ENCODE measurements around the gene ADAMTSL4. TPM values are rescaled to one million over a fixed set of nuclear protein-coding genes. Genes with fewer than 3 reads are reported as not detected.

Gene ADAMTSL4
- total and polyA plus RNA-seq, 2 of the 8 experiments (the other 6 are each of a cell fraction or from before 2014, with no cell fraction given), result 4.2 to 5.4 TPM

DNA sequence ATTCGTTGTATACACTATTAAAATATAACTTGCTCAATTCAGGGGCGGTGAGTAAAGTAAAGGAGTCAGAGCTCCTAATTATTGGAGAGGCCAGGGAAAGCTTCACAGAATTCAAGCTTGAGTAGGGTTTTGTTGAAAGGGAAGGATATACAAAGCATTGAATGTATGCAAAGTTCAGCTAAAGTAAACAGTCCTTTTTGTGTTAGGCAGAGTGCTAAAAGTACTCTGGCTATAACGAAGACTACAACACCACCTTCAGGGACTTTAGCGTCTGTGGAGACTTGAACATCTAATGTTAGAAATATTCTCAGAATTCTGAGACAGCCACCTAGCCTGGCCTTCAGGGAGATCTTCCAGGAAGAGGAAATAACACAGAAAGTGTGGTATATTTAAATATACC, 32.6 kb upstream of the ADAMTSL4 start:
- H4K5ac ChIP-seq (ENCODE audit: insufficient read length, low read depth, low read length), result no peak overlapping the region
- FAIRE-seq, result no peak
- H3K14ac ChIP-seq (ENCODE audit: insufficient read length), result no peak overlapping the region
- no peak overlapping the region for H3K18ac ChIP-seq (ENCODE audit: extremely low read depth, low read length)
- no peak for DNase-seq (ENCODE audit: low read depth in 1 of 2, low spot score in 2 of 2)
- no peak overlapping the region for H3K56ac ChIP-seq (replicated peaks; ENCODE audit: insufficient read length, low read depth, low read length)
- 62% methylated on average over 4 of the region's 4 CpGs; no CpG with 5 or more reads in 1 of the 2 experiments for WGBS, 2 experiments (ENCODE audit: extremely low coverage in 1 of 2, insufficient coverage in 1 of 2, insufficient read length in 1 of 2, insufficient replicate concordance in 2 of 2, low coverage in 1 of 2, low lambda C conversion rate in 2 of 2, missing lambda C conversion rate in 1 of 2)
- H3K4ac ChIP-seq (replicated peaks; ENCODE audit: insufficient read length, low read depth, low read length), result no peak overlapping the region
- H2BK120ac ChIP-seq (replicated peaks; ENCODE audit: low read depth, low read length), result no peak overlapping the region
- H4K91ac ChIP-seq (replicated peaks; ENCODE audit: insufficient read length, low read length), result no peak overlapping the region
- H3K4me3 ChIP-seq (ENCODE audit: extremely low read depth in 1 of 4, insufficient read depth in 2 of 4, low read depth in 3 of 4, low read length in 4 of 4), result peak overlapping the region; percentile 72 to 91 (median 76); a peak in 7 of 8 replicates
- no peaks in the 10 kb centered on the region for H3K79me1 ChIP-seq (ENCODE audit: low read depth, low read length)
- CTCF ChIA-PET (ENCODE audit: partially characterized antibody), result interaction anchor here (0.6 to 22.4 kb wide), 11 partner anchors 16 to 152 kb away, joined by 3 to 253 read pairs (median 3); no protein-coding TSS in a partner anchor
- H4K20me1 ChIP-seq (replicated peaks in 1 of 2; ENCODE audit: control insufficient read depth in 1 of 2, insufficient read depth in 2 of 2, low read length in 2 of 2), result no peaks in the 10 kb centered on the region
- no peak overlapping the region for H2BK5ac ChIP-seq (ENCODE audit: low read depth, low read length)
- no peak overlapping the region for H2BK20ac ChIP-seq (ENCODE audit: low read length)
- POLR2A ChIA-PET (ENCODE audit: partially characterized antibody), result interaction anchor here (0.5 to 2.4 kb wide), 10 partner anchors 8 to 420 kb away, joined by 3 to 10 read pairs (median 8); partner anchors contain the start of genes ADAMTSL4, APH1A and TARS2
- no peak overlapping the region for H4K8ac ChIP-seq (ENCODE audit: extremely low read depth, insufficient read depth, low read length)
- H3K79me2 ChIP-seq (ENCODE audit: control insufficient read depth in 1 of 2, insufficient read depth in 2 of 2, low read length in 2 of 2), result no peaks in the 10 kb centered on the region
- no peak overlapping the region for H2AK5ac ChIP-seq (ENCODE audit: low read depth, low read length)
- no peaks in the 10 kb centered on the region; a peak in 1 of 7 replicates for H3K27me3 ChIP-seq (replicated peaks in 1 of 4; ENCODE audit: control insufficient read depth in 3 of 4, extremely low read depth in 1 of 4, insufficient read depth in 3 of 4, low read length in 3 of 4)
- no peak overlapping the region for H2BK15ac ChIP-seq (ENCODE audit: low read length)
- H3K27ac ChIP-seq (ENCODE audit: low read depth, low read length), result no peak overlapping the region
- no peak overlapping the region for H2BK12ac ChIP-seq (ENCODE audit: low read depth, low read length)
- no peaks in the 10 kb centered on the region for H3K9me3 ChIP-seq (ENCODE audit: insufficient read depth in 2 of 2, low read depth in 1 of 2, low read length in 1 of 2)
- peaks cover 0 to 4% (median 3%) of the 10 kb centered on the region in 4 experiments; a peak in 5 of 7 replicates for H3K4me1 ChIP-seq (replicated peaks in 1 of 4; ENCODE audit: control insufficient read depth in 3 of 4, insufficient read depth in 4 of 4, low read length in 3 of 4)
- peaks cover 5% of the 10 kb centered on the region for H3K23me2 ChIP-seq (ENCODE audit: low read depth, low read length)
- no peak for TF ChIP-seq SAP30 (IDR thresholded peaks at IDR 0.05; ENCODE audit: insufficient read depth, insufficient replicate concordance, low read length)
- TF ChIP-seq KDM1A (IDR thresholded peaks at IDR 0.05; ENCODE audit: borderline replicate concordance, low read length), result no peak
- no peak for TF ChIP-seq EZH2 (IDR thresholded peaks at IDR 0.05; ENCODE audit: low read depth, low read length, severe bottlenecking)
- TF ChIP-seq FOSL1 (IDR thresholded peaks at IDR 0.05; ENCODE audit: insufficient read depth, low read depth, low read length), result no peak
- TF ChIP-seq RAD21 (IDR thresholded peaks at IDR 0.05 in 1 of 2, conservative IDR thresholded peaks at IDR 0.05 in 1 of 2; ENCODE audit: low read depth in 2 of 2, low read length in 2 of 2), result peak; percentile 25 to 31; a peak in 2 of 4 replicates
- TF ChIP-seq JUND (IDR thresholded peaks at IDR 0.05; ENCODE audit: low read length), result no peak
- TF ChIP-seq BCL11A (IDR thresholded peaks at IDR 0.05; ENCODE audit: low read depth in 2 of 2, low read length in 2 of 2), result no peak
- no peak for TF ChIP-seq RXRA (IDR thresholded peaks at IDR 0.05; ENCODE audit: insufficient read depth, low read depth, low read length)
- H2AFZ ChIP-seq (ENCODE audit: low read length), result 0 out of 2 replicates have a peak overlapping the region, but pooled peaks have one; percentile 54
- no peak overlapping the region for H3K23ac ChIP-seq (ENCODE audit: insufficient read length)
- H3K4me2 ChIP-seq (ENCODE audit: insufficient read depth in 1 of 2, low read depth in 2 of 2, low read length in 2 of 2), result peak overlapping the region; percentile 88 to 91
- no peak overlapping the region; a peak in 2 of 7 replicates for H3K9ac ChIP-seq (replicated peaks in 1 of 4; ENCODE audit: extremely low read depth in 1 of 4, low read depth in 3 of 4, low read length in 3 of 4)
- no peaks in the 10 kb centered on the region for H3K36me3 ChIP-seq (ENCODE audit: control insufficient read depth in 2 of 4, insufficient read depth in 4 of 4, low read length in 3 of 4)
